IMR-90 (cell line): ENCODE measurements around the gene SOX9. TPM values are rescaled to one million over a fixed set of nuclear protein-coding genes. Genes with fewer than 3 reads are reported as not detected.

Experiments used
- ATAC-seq: fragments of 200-7000 bp; cut with Tn5 transposase; 2 replicates; pipeline ENCODE4 v1.9.1; 2020; ENCODE audit warnings: low read depth, mild to moderate bottlenecking, moderate library complexity
- BruUV-seq: library from RNA; stranded (reverse); fragments of 400-500 nt; replicated peaks from 2 replicates; lab custom pipeline; 2021; lab: Mats Ljungman, UMichigan
- CTCF ChIA-PET: fragments of 300-600 bp; formaldehyde crosslinking; extraction: SDS; loops from one replicate; lab custom pipeline; 2021; ENCODE audit warnings: antibody characterized with exemption; lab: Yijun Ruan, JAX
- POLR2A ChIA-PET: fragments of 300-600 bp; sonication (Branson Sonifier 250); formaldehyde crosslinking; loops from one replicate; lab custom pipeline; 2022; ENCODE audit warnings: antibody characterized with exemption; ENCODE audit not compliant: unreplicated experiment; lab: Charles Lee
- DNase-seq: peaks from one replicate; pipeline ENCODE4 v3.0.0; 2013
- H2AFZ ChIP-seq: replicated peaks from 2 replicates; pipeline ENCODE3; 2013; ENCODE audit warnings: low read length, mild to moderate bottlenecking; ENCODE audit not compliant: poor library complexity
- H2AK5ac ChIP-seq: 2 replicates; pipeline ENCODE4 v1.6.1; 2013; ENCODE audit warnings: low read depth, low read length, inconsistent platforms
- H2AK9ac ChIP-seq: replicated peaks from 2 replicates; pipeline ENCODE3; 2013; ENCODE audit warnings: mild to moderate bottlenecking, low read depth, low read length, moderate library complexity; ENCODE audit not compliant: poor library complexity
- H2BK120ac ChIP-seq: 2 replicates; pipeline ENCODE4 v1.6.1; 2013; ENCODE audit warnings: low read depth, low read length, inconsistent platforms
- H2BK15ac ChIP-seq: 3 replicates; pipeline ENCODE4 v1.6.1; 2013; ENCODE audit warnings: low read depth, low read length, inconsistent platforms
- H2BK20ac ChIP-seq: 2 replicates; pipeline ENCODE4 v1.6.1; 2013; ENCODE audit warnings: low read depth, mild to moderate bottlenecking, inconsistent platforms, low read length, moderate library complexity
- H2BK5ac ChIP-seq: 2 replicates; pipeline ENCODE4 v1.6.1; 2013; ENCODE audit warnings: mild to moderate bottlenecking, low read depth, low read length, inconsistent platforms; ENCODE audit not compliant: poor library complexity, severe bottlenecking
- H3K14ac ChIP-seq: replicated peaks from 2 replicates; pipeline ENCODE4 v1.6.1; 2013; ENCODE audit warnings: low read depth, low read length, inconsistent platforms
- H3K18ac ChIP-seq: 2 replicates; pipeline ENCODE4 v1.6.1; 2013; ENCODE audit warnings: low read depth, low read length, control low read depth
- H3K23ac ChIP-seq: 2 replicates; pipeline ENCODE4 v1.6.1; 2013; ENCODE audit warnings: low read depth, low read length, inconsistent platforms
- H3K27ac ChIP-seq: 2 replicates; pipeline ENCODE4 v1.5.1; 2013; ENCODE audit warnings: mild to moderate bottlenecking, control low read depth, low read length; ENCODE audit not compliant: insufficient read depth
- H3K27me3 ChIP-seq: 2 replicates; pipeline ENCODE4 v1.6.1; 2013; ENCODE audit warnings: low read length; ENCODE audit not compliant: control insufficient read depth, insufficient read depth
- H3K36me3 ChIP-seq: 2 replicates; pipeline ENCODE4 v1.6.1; 2013; ENCODE audit warnings: low read length, mixed read lengths; ENCODE audit not compliant: control insufficient read depth, insufficient read depth
- H3K4ac ChIP-seq: 2 replicates; pipeline ENCODE4 v1.6.1; 2013; ENCODE audit warnings: low read depth, low read length, inconsistent platforms
- H3K4me1 ChIP-seq: 2 replicates; pipeline ENCODE4 v1.6.1; 2013; ENCODE audit warnings: low read length, mixed read lengths; ENCODE audit not compliant: control insufficient read depth, insufficient read depth
- H3K4me2 ChIP-seq: 2 replicates; pipeline ENCODE4 v1.6.1; 2013; ENCODE audit warnings: low read depth, mild to moderate bottlenecking, control low read depth, low read length, moderate library complexity
- H3K4me3 ChIP-seq: 2 replicates; pipeline ENCODE4 v1.5.1; 2013; ENCODE audit warnings: low read depth, mild to moderate bottlenecking, control low read depth, low read length, moderate library complexity; ENCODE audit not compliant: insufficient read depth
- H3K56ac ChIP-seq: 2 replicates; pipeline ENCODE4 v1.6.1; 2013; ENCODE audit warnings: low read length, inconsistent platforms; ENCODE audit not compliant: insufficient read depth; ENCODE audit errors: extremely low read depth
- H3K79me1 ChIP-seq, 2 experiments: 2 replicates each; pipeline ENCODE4 v1.6.1; 2013; ENCODE audit warnings: low read length in 2 of 2, inconsistent platforms in 1 of 2, low read depth in 1 of 2
- H3K9ac ChIP-seq: 2 replicates; pipeline ENCODE4 v1.6.1; 2013; ENCODE audit warnings: low read depth, low read length, control low read depth
- H3K9me1 ChIP-seq: 2 replicates; pipeline ENCODE4 v1.6.1; 2013; ENCODE audit warnings: low read length, inconsistent platforms; ENCODE audit not compliant: insufficient read depth
- H3K9me3 ChIP-seq: 2 replicates; pipeline ENCODE4 v1.6.1; 2013; ENCODE audit warnings: low read length; ENCODE audit not compliant: control insufficient read depth, insufficient read depth
- H4K20me1 ChIP-seq: 2 replicates; pipeline ENCODE4 v1.6.1; 2013; ENCODE audit warnings: low read length, inconsistent platforms; ENCODE audit not compliant: insufficient read depth
- H4K5ac ChIP-seq: 2 replicates; pipeline ENCODE4 v1.6.1; 2013; ENCODE audit warnings: mild to moderate bottlenecking, low read depth, low read length, control low read depth
- H4K8ac ChIP-seq, 2 experiments: 2 replicates each; pipeline ENCODE4 v1.6.1; 2013; ENCODE audit warnings: low read depth in 2 of 2, low read length in 2 of 2, control low read depth in 1 of 2, inconsistent platforms in 1 of 2
- H4K91ac ChIP-seq: 2 replicates; pipeline ENCODE4 v1.6.1; 2013; ENCODE audit warnings: low read depth, low read length, inconsistent platforms; ENCODE audit not compliant: insufficient read depth
- BHLHE40 ChIP-seq: fragments of 150-350 bp; IDR thresholded peaks from 2 replicates; pipeline ENCODE4 v1.6.1; 2016; ENCODE audit warnings: mild to moderate bottlenecking, low read depth, low read length
- CEBPB ChIP-seq: IDR thresholded peaks from 2 replicates; pipeline ENCODE4 v1.6.1; 2012; ENCODE audit warnings: low read depth, low read length, improper control_type of control experiment
- CHD1 ChIP-seq: IDR thresholded peaks from 2 replicates; pipeline ENCODE4 v1.6.1; 2012; ENCODE audit warnings: low read depth, low read length, improper control_type of control experiment
- FOS ChIP-seq: fragments of 150-350 bp; IDR thresholded peaks from 2 replicates; pipeline ENCODE4 v1.6.1; 2016; ENCODE audit warnings: low read depth, low read length
- MAFK ChIP-seq: IDR thresholded peaks from 2 replicates; pipeline ENCODE4 v1.6.1; 2012; ENCODE audit warnings: low read depth, low read length, improper control_type of control experiment
- MAZ ChIP-seq: IDR thresholded peaks from 2 replicates; pipeline ENCODE4 v1.6.1; 2012; ENCODE audit warnings: low read depth, mild to moderate bottlenecking, low read length, improper control_type of control experiment, moderate library complexity, borderline replicate concordance
- MXI1 ChIP-seq: IDR thresholded peaks from 2 replicates; pipeline ENCODE4 v1.6.1; 2012; ENCODE audit warnings: low read depth, mild to moderate bottlenecking, low read length, moderate library complexity, borderline replicate concordance
- NFE2L2 ChIP-seq: fragments of 150-350 bp; IDR thresholded peaks from 2 replicates; pipeline ENCODE4 v1.6.1; 2016; ENCODE audit warnings: low read depth, mild to moderate bottlenecking, low read length
- POLR2A ChIP-seq: IDR thresholded peaks from 2 replicates; pipeline ENCODE4 v1.6.1; 2012; ENCODE audit warnings: mild to moderate bottlenecking, low read depth, low read length
- RAD21 ChIP-seq: IDR thresholded peaks from 2 replicates; pipeline ENCODE4 v1.6.1; 2012; ENCODE audit warnings: low read length, improper control_type of control experiment
- RCOR1 ChIP-seq: IDR thresholded peaks from 2 replicates; pipeline ENCODE4 v1.6.1; 2012; ENCODE audit warnings: mild to moderate bottlenecking, low read length, improper control_type of control experiment; ENCODE audit not compliant: insufficient replicate concordance
- RFX5 ChIP-seq: IDR thresholded peaks from 2 replicates; pipeline ENCODE4 v1.8.0; 2012; ENCODE audit warnings: low read depth, mild to moderate bottlenecking, low read length, moderate library complexity
- SMC3 ChIP-seq: fragments of 150-350 bp; IDR thresholded peaks from 2 replicates; pipeline ENCODE4 v1.6.1; 2016; ENCODE audit warnings: low read depth, mild to moderate bottlenecking, antibody characterized with exemption, low read length, moderate library complexity
- WGBS, 2 experiments: methylation state at CpG; one replicate each; pipeline versions ENCODE4 v1.1.5 to v1.1.7; 2013; ENCODE audit warnings: missing lambda C conversion rate in 2 of 2; ENCODE audit not compliant: insufficient read length in 1 of 2; ENCODE audit errors: extremely low coverage in 2 of 2; 5-methylcytosine and 5-hydroxymethylcytosine counted together
- dilution Hi-C: fragments of 300-500 bp; cut with HindIII; formaldehyde crosslinking; loops from one replicate; pipeline ENCODE4 v1.14.3; 2018; ENCODE audit warnings: low sequenced_read_pairs; ENCODE audit not compliant: unreplicated experiment
- in situ Hi-C: fragments of 300-500 bp; cut with MboI; formaldehyde crosslinking; loops from 3 replicates; pipeline ENCODE4 v1.14.3; 2019; ENCODE audit warnings: low sequenced_read_pairs, inconsistent platforms, mixed read lengths
- intact Hi-C: fragments of 100-400 bp; cut with micrococcal nuclease; formaldehyde crosslinking; loops from 2 replicates; pipeline ENCODE4 v1.10.0; 2022
- polyA plus RNA-seq, 3 experiments: library from polyadenylated mRNA; depleted of rRNA; stranded (reverse); fragments of >200 nt; gene quantifications; 2 replicates each; pipeline ENCODE4 v1.2.3, GENCODE V29; 2012; ENCODE audit warnings: low replicate concordance in 1 of 3
- total RNA-seq: library from RNA; depleted of rRNA; stranded (reverse); fragments of >200 nt; gene quantifications from 2 replicates; pipeline ENCODE4 v1.2.3, GENCODE V29; 2012
- TF ChIP-seq, protein P1 (sequence below): fragments of 150-350 bp; IDR thresholded peaks from 2 replicates; pipeline ENCODE4 v1.6.1; 2016; ENCODE audit warnings: low read depth, mild to moderate bottlenecking, low read length, moderate library complexity, borderline replicate concordance
- TF ChIP-seq, protein P2 (sequence below): conservative IDR thresholded peaks from 2 replicates; pipeline ENCODE4 v1.5.1; 2012; ENCODE audit warnings: mild to moderate bottlenecking, low read depth, low read length, improper control_type of control experiment
- TF ChIP-seq, protein P3 (sequence below): fragments of 150-350 bp; IDR thresholded peaks from 2 replicates; pipeline ENCODE4 v1.6.1; 2017; ENCODE audit warnings: mild to moderate bottlenecking, antibody characterized with exemption, low read length, low read depth

The SOX9 gene
- total and polyA plus RNA-seq, 2 of the 4 experiments (the other 2 are of a cell fraction): 4.1 to 12.7 TPM

DNA sequence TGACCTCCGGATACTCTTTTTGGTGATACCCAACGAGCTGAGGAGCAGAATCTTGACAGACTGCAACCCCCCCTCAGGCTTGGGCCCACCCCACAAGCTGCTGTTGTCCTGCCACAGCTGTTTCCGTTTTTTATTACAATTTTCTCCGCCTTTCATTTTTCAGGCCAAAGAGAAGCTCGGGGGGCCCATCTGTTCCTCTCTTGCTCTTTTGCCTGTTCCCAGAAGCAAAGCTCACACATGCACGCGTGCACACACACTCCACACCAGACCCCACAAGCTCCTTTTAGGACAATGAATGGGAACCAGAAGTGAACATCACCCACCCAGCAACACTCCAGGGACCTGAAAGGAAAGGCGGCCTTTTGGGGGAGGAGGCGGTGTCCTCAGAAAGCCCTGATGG is 16.3 kb downstream of the SOX9 start:
- H2BK120ac ChIP-seq: no peak overlapping the region
- no peaks in the 10 kb centered on the region for H3K27me3 ChIP-seq
- WGBS, 2 experiments: 60% methylated on average over 3 of the region's 9 CpGs; no CpG with 5 or more reads in 1 of the 2 experiments
- ATAC-seq (no peak), DNase-seq (no peak)
- no TSS peak for BruUV-seq
- ChIA-PET CTCF (interaction anchor here (0.7 kb wide), 1 partner anchor 13 kb away, joined by 3 read pairs; no protein-coding TSS in a partner anchor), POLR2A (no interaction called here)
- in situ Hi-C loops (loop anchor here (5.0 kb wide), 1 partner anchor 400 kb away; no protein-coding TSS in a partner anchor), intact Hi-C loops (no loop called here), dilution Hi-C loops (no loop called here)
- H3K27ac ChIP-seq: no peak overlapping the region
- no peak overlapping the region for H4K8ac ChIP-seq
- peak overlapping the region; percentile 22; the same call in 1 of the 2 replicates for H3K4ac ChIP-seq
- no peaks in the 10 kb centered on the region for H3K79me1 ChIP-seq
- H3K4me2 ChIP-seq: no peak overlapping the region
- H3K9me3 ChIP-seq: no peaks in the 10 kb centered on the region
- H4K91ac ChIP-seq: no peak overlapping the region
- H2BK20ac ChIP-seq: no peak overlapping the region
- no peak for TF ChIP-seq MAZ
- TF ChIP-seq, protein P1, sequence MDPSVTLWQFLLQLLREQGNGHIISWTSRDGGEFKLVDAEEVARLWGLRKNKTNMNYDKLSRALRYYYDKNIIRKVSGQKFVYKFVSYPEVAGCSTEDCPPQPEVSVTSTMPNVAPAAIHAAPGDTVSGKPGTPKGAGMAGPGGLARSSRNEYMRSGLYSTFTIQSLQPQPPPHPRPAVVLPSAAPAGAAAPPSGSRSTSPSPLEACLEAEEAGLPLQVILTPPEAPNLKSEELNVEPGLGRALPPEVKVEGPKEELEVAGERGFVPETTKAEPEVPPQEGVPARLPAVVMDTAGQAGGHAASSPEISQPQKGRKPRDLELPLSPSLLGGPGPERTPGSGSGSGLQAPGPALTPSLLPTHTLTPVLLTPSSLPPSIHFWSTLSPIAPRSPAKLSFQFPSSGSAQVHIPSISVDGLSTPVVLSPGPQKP: no peak
- TF ChIP-seq, protein P2, sequence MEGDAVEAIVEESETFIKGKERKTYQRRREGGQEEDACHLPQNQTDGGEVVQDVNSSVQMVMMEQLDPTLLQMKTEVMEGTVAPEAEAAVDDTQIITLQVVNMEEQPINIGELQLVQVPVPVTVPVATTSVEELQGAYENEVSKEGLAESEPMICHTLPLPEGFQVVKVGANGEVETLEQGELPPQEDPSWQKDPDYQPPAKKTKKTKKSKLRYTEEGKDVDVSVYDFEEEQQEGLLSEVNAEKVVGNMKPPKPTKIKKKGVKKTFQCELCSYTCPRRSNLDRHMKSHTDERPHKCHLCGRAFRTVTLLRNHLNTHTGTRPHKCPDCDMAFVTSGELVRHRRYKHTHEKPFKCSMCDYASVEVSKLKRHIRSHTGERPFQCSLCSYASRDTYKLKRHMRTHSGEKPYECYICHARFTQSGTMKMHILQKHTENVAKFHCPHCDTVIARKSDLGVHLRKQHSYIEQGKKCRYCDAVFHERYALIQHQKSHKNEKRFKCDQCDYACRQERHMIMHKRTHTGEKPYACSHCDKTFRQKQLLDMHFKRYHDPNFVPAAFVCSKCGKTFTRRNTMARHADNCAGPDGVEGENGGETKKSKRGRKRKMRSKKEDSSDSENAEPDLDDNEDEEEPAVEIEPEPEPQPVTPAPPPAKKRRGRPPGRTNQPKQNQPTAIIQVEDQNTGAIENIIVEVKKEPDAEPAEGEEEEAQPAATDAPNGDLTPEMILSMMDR: no peak
- TF ChIP-seq, protein P3, sequence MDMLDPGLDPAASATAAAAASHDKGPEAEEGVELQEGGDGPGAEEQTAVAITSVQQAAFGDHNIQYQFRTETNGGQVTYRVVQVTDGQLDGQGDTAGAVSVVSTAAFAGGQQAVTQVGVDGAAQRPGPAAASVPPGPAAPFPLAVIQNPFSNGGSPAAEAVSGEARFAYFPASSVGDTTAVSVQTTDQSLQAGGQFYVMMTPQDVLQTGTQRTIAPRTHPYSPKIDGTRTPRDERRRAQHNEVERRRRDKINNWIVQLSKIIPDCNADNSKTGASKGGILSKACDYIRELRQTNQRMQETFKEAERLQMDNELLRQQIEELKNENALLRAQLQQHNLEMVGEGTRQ: no peak
- TF ChIP-seq BHLHE40: no peak
- TF ChIP-seq RFX5: no peak
- no peak for TF ChIP-seq SMC3
- TF ChIP-seq MXI1: no peak
- no peak for TF ChIP-seq CHD1
- TF ChIP-seq CEBPB: no peak
- no peak for TF ChIP-seq FOS
- no peak for TF ChIP-seq NFE2L2
- TF ChIP-seq RAD21: no peak
- no peak for TF ChIP-seq RCOR1
- TF ChIP-seq MAFK: no peak
- no peak for TF ChIP-seq POLR2A
- H3K36me3 ChIP-seq: no peaks in the 10 kb centered on the region
- peak overlapping the region; percentile 63 for H2AK5ac ChIP-seq
- no peak overlapping the region for H3K23ac ChIP-seq
- peak overlapping the region; percentile 43; the same call in 1 of the 2 replicates for H3K18ac ChIP-seq
- no peak overlapping the region for H2BK5ac ChIP-seq
- no peak overlapping the region for H3K9ac ChIP-seq
- H3K14ac ChIP-seq: no peak overlapping the region; the same call in 1 of the 2 replicates
- no peak overlapping the region for H3K56ac ChIP-seq
- no peak overlapping the region for H2AK9ac ChIP-seq
- no peak overlapping the region; the same call in 1 of the 2 replicates for H4K5ac ChIP-seq
- H3K4me1 ChIP-seq: peaks cover 20% of the 10 kb centered on the region
- no peak overlapping the region for H2BK15ac ChIP-seq
- H3K9me1 ChIP-seq: peaks cover 22% of the 10 kb centered on the region
- H2AFZ ChIP-seq: no peak overlapping the region
- H4K20me1 ChIP-seq: no peaks in the 10 kb centered on the region
- H3K4me3 ChIP-seq: no peak overlapping the region
